Measurements from ENCODE around the gene MMP14. TPM values are rescaled to one million over a fixed set of nuclear protein-coding genes. Genes with fewer than 3 reads are reported as not detected.

The MMP14 gene
- total and polyA plus RNA-seq, 9 of the 15 experiments (the other 6 are each of a cell fraction or from before 2014, with no cell fraction given): 0.36 to 5.8 (median 1.3) TPM; not detected in 2

GRCh38 chr14:22871224-22872032, 35.0 kb downstream of the MMP14 start, which contains the start of gene LRP10 (continued):
- no peak for TF ChIP-seq CUX1 (CRISPR knock-in tag; IDR thresholded peaks at IDR 0.05)
- no peak for TF ChIP-seq ZNF165 (CRISPR knock-in tag; IDR thresholded peaks at IDR 0.05; ENCODE audit: borderline replicate concordance)
- no peak for TF ChIP-seq FUS (optimal IDR thresholded peaks at IDR 0.05; ENCODE audit: low read depth, low read length)
- TF ChIP-seq, protein P1, sequence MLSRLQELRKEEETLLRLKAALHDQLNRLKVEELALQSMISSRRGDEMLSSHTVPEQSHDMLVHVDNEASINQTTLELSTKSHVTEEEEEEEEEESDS (CRISPR knock-in tag; IDR thresholded peaks at IDR 0.05): no peak
- TF ChIP-seq, protein P2, sequence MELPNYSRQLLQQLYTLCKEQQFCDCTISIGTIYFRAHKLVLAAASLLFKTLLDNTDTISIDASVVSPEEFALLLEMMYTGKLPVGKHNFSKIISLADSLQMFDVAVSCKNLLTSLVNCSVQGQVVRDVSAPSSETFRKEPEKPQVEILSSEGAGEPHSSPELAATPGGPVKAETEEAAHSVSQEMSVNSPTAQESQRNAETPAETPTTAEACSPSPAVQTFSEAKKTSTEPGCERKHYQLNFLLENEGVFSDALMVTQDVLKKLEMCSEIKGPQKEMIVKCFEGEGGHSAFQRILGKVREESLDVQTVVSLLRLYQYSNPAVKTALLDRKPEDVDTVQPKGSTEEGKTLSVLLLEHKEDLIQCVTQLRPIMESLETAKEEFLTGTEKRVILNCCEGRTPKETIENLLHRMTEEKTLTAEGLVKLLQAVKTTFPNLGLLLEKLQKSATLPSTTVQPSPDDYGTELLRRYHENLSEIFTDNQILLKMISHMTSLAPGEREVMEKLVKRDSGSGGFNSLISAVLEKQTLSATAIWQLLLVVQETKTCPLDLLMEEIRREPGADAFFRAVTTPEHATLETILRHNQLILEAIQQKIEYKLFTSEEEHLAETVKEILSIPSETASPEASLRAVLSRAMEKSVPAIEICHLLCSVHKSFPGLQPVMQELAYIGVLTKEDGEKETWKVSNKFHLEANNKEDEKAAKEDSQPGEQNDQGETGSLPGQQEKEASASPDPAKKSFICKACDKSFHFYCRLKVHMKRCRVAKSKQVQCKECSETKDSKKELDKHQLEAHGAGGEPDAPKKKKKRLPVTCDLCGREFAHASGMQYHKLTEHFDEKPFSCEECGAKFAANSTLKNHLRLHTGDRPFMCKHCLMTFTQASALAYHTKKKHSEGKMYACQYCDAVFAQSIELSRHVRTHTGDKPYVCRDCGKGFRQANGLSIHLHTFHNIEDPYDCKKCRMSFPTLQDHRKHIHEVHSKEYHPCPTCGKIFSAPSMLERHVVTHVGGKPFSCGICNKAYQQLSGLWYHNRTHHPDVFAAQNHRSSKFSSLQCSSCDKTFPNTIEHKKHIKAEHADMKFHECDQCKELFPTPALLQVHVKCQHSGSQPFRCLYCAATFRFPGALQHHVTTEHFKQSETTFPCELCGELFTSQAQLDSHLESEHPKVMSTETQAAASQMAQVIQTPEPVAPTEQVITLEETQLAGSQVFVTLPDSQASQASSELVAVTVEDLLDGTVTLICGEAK (IDR thresholded peaks at IDR 0.05): no peak
- TF ChIP-seq, protein P2 (CRISPR knock-in tag; IDR thresholded peaks at IDR 0.05): no peak
- peak; percentile 76 for TF ChIP-seq ATF7 (IDR thresholded peaks at IDR 0.05)
- TF ChIP-seq, protein P3, sequence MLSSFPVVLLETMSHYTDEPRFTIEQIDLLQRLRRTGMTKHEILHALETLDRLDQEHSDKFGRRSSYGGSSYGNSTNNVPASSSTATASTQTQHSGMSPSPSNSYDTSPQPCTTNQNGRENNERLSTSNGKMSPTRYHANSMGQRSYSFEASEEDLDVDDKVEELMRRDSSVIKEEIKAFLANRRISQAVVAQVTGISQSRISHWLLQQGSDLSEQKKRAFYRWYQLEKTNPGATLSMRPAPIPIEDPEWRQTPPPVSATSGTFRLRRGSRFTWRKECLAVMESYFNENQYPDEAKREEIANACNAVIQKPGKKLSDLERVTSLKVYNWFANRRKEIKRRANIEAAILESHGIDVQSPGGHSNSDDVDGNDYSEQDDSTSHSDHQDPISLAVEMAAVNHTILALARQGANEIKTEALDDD (IDR thresholded peaks at IDR 0.05): 0 out of 2 replicates have a peak, but pooled peaks have one; percentile 47
- peak; percentile 27; the same call in 1 of the 2 replicates for TF ChIP-seq OTX1 (CRISPR knock-in tag; IDR thresholded peaks at IDR 0.05)
- no peak for TF ChIP-seq MYNN (IDR thresholded peaks at IDR 0.05)
- no peak for TF ChIP-seq MYNN (CRISPR knock-in tag; IDR thresholded peaks at IDR 0.05)
- TF ChIP-seq TAF9B (IDR thresholded peaks at IDR 0.05; ENCODE audit: partially characterized antibody): peak; percentile 19
- no peak for TF ChIP-seq ZNF644 (tag; IDR thresholded peaks at IDR 0.05; ENCODE audit: low read depth)

Data from K562 (cell line).